CD4-positive, alpha-beta memory T cell (primary cell): ENCODE data around the gene TAGLN. TPM values are rescaled to one million over a fixed set of nuclear protein-coding genes. Genes with fewer than 3 reads are reported as not detected.
"Not testable (repeated sequence)": the region's sequence is repeated elsewhere in the genome, so short reads cannot be mapped to it uniquely, and the experiment has no call there.

Experiments
- CTCF ChIA-PET: fragments of 350-600 bp; sonication (Branson Sonifier 250); formaldehyde crosslinking; loops from one replicate; lab custom pipeline; 2021; ENCODE audit warnings: inconsistent platforms; ENCODE audit not compliant: partially characterized antibody; lab: Charles Lee
- POLR2A ChIA-PET: fragments of 350-600 bp; sonication (Branson Sonifier 250); formaldehyde crosslinking; loops from one replicate; lab custom pipeline; 2021; ENCODE audit not compliant: partially characterized antibody; lab: Charles Lee
- DNase-seq, 5 donors: peaks; one replicate each; pipeline versions ENCODE4 v3.0.0 to v3.0.0-alpha.2; 2020 to 2022; ENCODE audit warnings: mixed read lengths in 1 of 5
- H3K27ac ChIP-seq: one replicate; pipeline ENCODE4 v1.7.0; 2013; ENCODE audit warnings: low read depth, low read length
- H3K27me3 ChIP-seq: 2 replicates; pipeline ENCODE4 v1.7.0; 2013; ENCODE audit warnings: mild to moderate bottlenecking, low read length, moderate library complexity; ENCODE audit not compliant: insufficient read depth
- H3K36me3 ChIP-seq: 2 replicates; pipeline ENCODE4 v1.7.0; 2013; ENCODE audit warnings: mild to moderate bottlenecking, low read length, moderate library complexity; ENCODE audit not compliant: insufficient read depth
- H3K4me1 ChIP-seq: 2 replicates; pipeline ENCODE4 v1.7.0; 2013; ENCODE audit warnings: mild to moderate bottlenecking, low read length, moderate library complexity; ENCODE audit not compliant: insufficient read depth
- H3K4me3 ChIP-seq, 2 donors: one replicate each; pipeline ENCODE4 v1.7.0; 2013; ENCODE audit warnings: low read length in 2 of 2, mild to moderate bottlenecking in 1 of 2
- H3K9me3 ChIP-seq, 2 donors: one replicate each; pipeline ENCODE4 v1.7.0; 2013; ENCODE audit warnings: low read length in 2 of 2, control low read depth in 1 of 2; ENCODE audit not compliant: control insufficient read depth in 1 of 2
- H3K27ac Mint-ChIP-seq, 7 donors: one replicate each; pipeline ENCODE4 v1.8.0; 2020 to 2021; ENCODE audit warnings: mixed read lengths in 7 of 7, mild to moderate bottlenecking in 6 of 7, inconsistent platforms in 3 of 7, moderate library complexity in 3 of 7
- H3K27me3 Mint-ChIP-seq, 2 donors: one replicate each; pipeline ENCODE4 v1.8.0; 2020 to 2021; ENCODE audit warnings: mixed read lengths in 2 of 2
- H3K36me3 Mint-ChIP-seq, 2 donors: one replicate each; pipeline ENCODE4 v1.8.0; 2020 to 2021; ENCODE audit warnings: mixed read lengths in 2 of 2, inconsistent platforms in 1 of 2, mild to moderate bottlenecking in 1 of 2
- H3K4me1 Mint-ChIP-seq, 4 donors: one replicate each; pipeline ENCODE4 v1.8.0; 2020 to 2021; ENCODE audit warnings: mixed read lengths in 4 of 4, mild to moderate bottlenecking in 1 of 4
- H3K4me3 Mint-ChIP-seq, 8 donors: one replicate each; pipeline ENCODE4 v1.8.0; 2020 to 2021; ENCODE audit warnings: mixed read lengths in 8 of 8, mild to moderate bottlenecking in 7 of 8, moderate library complexity in 6 of 8, inconsistent platforms in 3 of 8
- H3K9me3 Mint-ChIP-seq, 8 donors: one replicate each; pipeline ENCODE4 v1.8.0; 2020 to 2021; ENCODE audit warnings: mixed read lengths in 8 of 8, mild to moderate bottlenecking in 5 of 8, inconsistent platforms in 3 of 8, moderate library complexity in 1 of 8
- intact Hi-C: fragments of 100-400 bp; cut with micrococcal nuclease; formaldehyde crosslinking; loops from one replicate; pipeline ENCODE4 v1.15.1; 2023
- polyA plus RNA-seq, 2 donors: library from polyadenylated mRNA; unstranded; fragments of 300-500 nt; fragmentation: Illumina TruSeq; gene quantifications; one replicate each; pipeline ENCODE4 v1.2.3, GENCODE V29; 2021
- total RNA-seq, 2 experiments: library from RNA; stranded (reverse); gene quantifications; one replicate each; pipeline ENCODE4 v1.2.3, GENCODE V29; 2021

Gene TAGLN
- total and polyA plus RNA-seq, 4 experiments from 2014 or later = 0.15 to 19.7 (median 9.0) TPM

- Mint-ChIP-seq H3K27ac (peak overlapping the region; percentile 89 to 97 (median 95)), H3K4me1 (peaks cover 21 to 39% (median 35%) of the 10 kb centered on the region in 4 donors)
- intact Hi-C loops = no loop called here
Measured at GRCh38 chr11:117180020-117180419, 19.1 kb upstream of the TAGLN start.

GRCh38 chr11:117180661-117181585 lies 18.2 kb upstream of the TAGLN start:
- intact Hi-C loops = no loop called here

More at GRCh38 chr11:117180020-117180419, 19.1 kb upstream of the TAGLN start:
- Histone ChIP-seq H3K27ac (peak overlapping the region; percentile 73), H3K36me3 (peaks cover 5% of the 10 kb centered on the region), H3K4me1 (peaks cover 30% of the 10 kb centered on the region), H3K9me3 (no peaks in the 10 kb centered on the region), H3K27me3 (no peaks in the 10 kb centered on the region), H3K4me3 (peak overlapping the region; percentile 76 to 80)
- peaks cover 10 to 15% of the 10 kb centered on the region in 2 donors for H3K36me3 Mint-ChIP-seq
- POLR2A ChIA-PET = interaction anchor here (0.9 to 4.8 kb wide), 17 partner anchors 8 to 1838 kb away, joined by 3 to 75 read pairs (median 9); partner anchors contain the start of genes BUD13, CEP164, PAFAH1B2 and PCSK7
- peak overlapping the region; percentile 94 to 99 (median 94) for H3K4me3 Mint-ChIP-seq
- no peak for DNase-seq
- no peaks in the 10 kb centered on the region for H3K9me3 Mint-ChIP-seq
- CTCF ChIA-PET = interaction anchor here (0.7 to 5.1 kb wide), 13 partner anchors 10 to 344 kb away, joined by 3 to 48 read pairs (median 5); partner anchors contain the start of genes PAFAH1B2, PCSK7 and SIK3
- no peaks in the 10 kb centered on the region for H3K27me3 Mint-ChIP-seq

GRCh38 chr11:117181586-117182550 lies 17.3 kb upstream of the TAGLN start:
- ChIA-PET CTCF (interaction anchor here (0.6 to 5.1 kb wide), 5 partner anchors 9 to 52 kb away, joined by 3 to 48 read pairs (median 12); partner anchors contain the start of gene PAFAH1B2), POLR2A (interaction anchor here (1.0 to 4.8 kb wide), 4 partner anchors 10 to 48 kb away, joined by 4 to 75 read pairs (median 6); partner anchors contain the start of gene PAFAH1B2)
- peaks cover 5% of the 10 kb centered on the region for H3K36me3 ChIP-seq
- Mint-ChIP-seq H3K27me3 (no peaks in the 10 kb centered on the region), H3K27ac (peak overlapping the region in 1 of 7 donors; percentile 93), H3K4me3 (peak overlapping the region in 1 of 8 donors; percentile 6), H3K4me1 (peaks cover 21 to 45% (median 35%) of the 10 kb centered on the region in 4 donors), H3K36me3 (peaks cover 10 to 20% of the 10 kb centered on the region in 2 donors), H3K9me3 (no peaks in the 10 kb centered on the region)
- H3K4me3 ChIP-seq = no peak overlapping the region
- intact Hi-C loops = no loop called here
- H3K4me1 ChIP-seq = peaks cover 30% of the 10 kb centered on the region
- no peak for DNase-seq
- no peak overlapping the region for H3K27ac ChIP-seq
- no peaks in the 10 kb centered on the region for H3K27me3 ChIP-seq
- no peaks in the 10 kb centered on the region for H3K9me3 ChIP-seq

More at GRCh38 chr11:117180661-117181585, 18.2 kb upstream of the TAGLN start:
- peaks cover 30% of the 10 kb centered on the region for H3K4me1 ChIP-seq
- peaks cover 5% of the 10 kb centered on the region for H3K36me3 ChIP-seq
- no peaks in the 10 kb centered on the region for H3K9me3 ChIP-seq
- Mint-ChIP-seq H3K4me3 (peak overlapping the region; percentile 45 to 99 (median 86)), H3K27me3 (no peaks in the 10 kb centered on the region), H3K36me3 (peaks cover 10 to 17% of the 10 kb centered on the region in 2 donors), H3K27ac (peak overlapping the region; percentile 73 to 96 (median 83)), H3K9me3 (no peaks in the 10 kb centered on the region), H3K4me1 (peaks cover 21 to 41% (median 35%) of the 10 kb centered on the region in 4 donors)
- CTCF ChIA-PET = interaction anchor here (0.6 to 5.1 kb wide), 12 partner anchors 8 to 82 kb away, joined by 3 to 48 read pairs (median 5); partner anchors contain the start of genes PAFAH1B2, PCSK7 and SIK3
- DNase-seq = peak; percentile 54 to 68 (median 66)
- H3K4me3 ChIP-seq = no peak overlapping the region
- POLR2A ChIA-PET = interaction anchor here (1.2 to 4.8 kb wide), 8 partner anchors 9 to 327 kb away, joined by 3 to 75 read pairs (median 18); partner anchors contain the start of genes PAFAH1B2, PCSK7 and TAGLN
- no peak overlapping the region for H3K27ac ChIP-seq
- H3K27me3 ChIP-seq = no peaks in the 10 kb centered on the region

DNA sequence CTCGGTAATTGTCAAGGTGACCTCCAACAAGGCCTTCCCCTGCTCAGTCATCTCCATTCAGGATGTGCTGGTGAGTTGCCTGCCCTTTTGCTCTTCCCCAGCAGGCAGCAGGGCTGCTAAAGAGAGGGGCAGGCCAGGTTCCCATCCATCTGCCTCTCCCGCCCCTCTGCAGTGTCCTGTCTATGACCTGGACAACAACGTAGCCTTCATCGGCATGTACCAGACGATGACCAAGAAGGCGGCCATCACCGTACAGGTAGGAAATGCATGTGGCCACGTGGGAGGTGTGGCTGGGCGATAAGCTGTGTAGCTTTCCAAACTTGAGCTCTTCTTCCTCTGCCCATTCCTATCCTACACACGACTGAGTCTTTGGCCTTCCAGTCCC lies 16.6 kb upstream of the TAGLN start:
- H3K4me1 Mint-ChIP-seq = peaks cover 21 to 44% (median 35%) of the 10 kb centered on the region in 4 donors
- Histone ChIP-seq H3K27me3 (no peaks in the 10 kb centered on the region), H3K36me3 (peaks cover 5% of the 10 kb centered on the region), H3K4me1 (peaks cover 30% of the 10 kb centered on the region), H3K9me3 (no peaks in the 10 kb centered on the region), H3K27ac (no peak overlapping the region), H3K4me3 (no peak overlapping the region)
- DNase-seq = no peak
- H3K27me3 Mint-ChIP-seq = no peaks in the 10 kb centered on the region
- H3K4me3 Mint-ChIP-seq = no peak overlapping the region
- peak overlapping the region in 1 of 7 donors; percentile 86 for H3K27ac Mint-ChIP-seq
- ChIA-PET CTCF (interaction anchor here (3.3 to 5.1 kb wide), 2 partner anchors 10 to 36 kb away, joined by 12 to 41 read pairs; partner anchors contain the start of gene PAFAH1B2), POLR2A (interaction anchor here (1.0 to 1.6 kb wide), 3 partner anchors 39 to 395 kb away, joined by 4 to 5 read pairs (median 4); partner anchors contain the start of genes PAFAH1B2 and ZPR1)
- peaks cover 10 to 20% of the 10 kb centered on the region in 2 donors for H3K36me3 Mint-ChIP-seq
- intact Hi-C loops = no loop called here
- no peaks in the 10 kb centered on the region for H3K9me3 Mint-ChIP-seq

GRCh38 chr11:117183178-117183577 lies 16.0 kb upstream of the TAGLN start:
- ChIA-PET CTCF (interaction anchor here (0.6 to 3.3 kb wide), 2 partner anchors 10 to 261 kb away, joined by 3 to 12 read pairs; no protein-coding TSS in a partner anchor), POLR2A (interaction anchor here (0.6 to 1.6 kb wide), 2 partner anchors 47 to 395 kb away, joined by 4 read pairs; partner anchors contain the start of gene ZPR1)
- Mint-ChIP-seq H3K36me3 (peaks cover 10 to 20% of the 10 kb centered on the region in 2 donors), H3K4me1 (peaks cover 18 to 38% (median 29%) of the 10 kb centered on the region in 4 donors)
- peaks cover 24% of the 10 kb centered on the region for H3K4me1 ChIP-seq
- H3K9me3 ChIP-seq, DNase-seq, H3K9me3 Mint-ChIP-seq, H3K4me3 Mint-ChIP-seq, intact Hi-C loops, H3K4me3 ChIP-seq, H3K36me3 ChIP-seq, H3K27me3 Mint-ChIP-seq, H3K27ac Mint-ChIP-seq, H3K27me3 ChIP-seq, H3K27ac ChIP-seq: not testable (repeated sequence)

DNA sequence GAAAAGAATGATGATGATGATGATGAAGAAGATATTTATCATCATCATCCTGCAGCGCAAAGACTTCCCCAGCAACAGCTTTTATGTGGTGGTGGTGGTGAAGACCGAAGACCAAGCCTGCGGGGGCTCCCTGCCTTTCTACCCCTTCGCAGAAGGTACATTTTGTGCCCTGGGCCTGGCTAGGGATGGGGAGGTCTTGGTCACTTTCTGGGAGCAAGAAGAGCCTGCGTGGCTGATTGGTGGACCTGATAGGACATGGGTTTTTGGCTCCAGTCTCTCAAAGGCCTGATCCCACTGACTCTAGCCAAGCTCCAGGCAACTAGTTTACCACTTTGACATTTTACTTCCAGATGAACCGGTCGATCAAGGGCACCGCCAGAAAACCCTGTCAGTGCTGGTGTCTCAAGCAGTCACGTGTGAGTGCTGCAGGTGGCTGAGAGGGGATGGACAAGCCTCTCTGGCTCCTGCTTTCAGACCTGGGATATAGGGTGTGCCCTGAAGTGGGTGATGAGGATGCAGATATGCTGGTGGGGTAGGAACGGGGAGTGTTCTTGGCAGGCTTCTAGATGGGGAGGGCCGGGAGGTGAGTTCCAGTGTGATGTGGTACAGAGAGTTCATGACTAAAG lies 15.3 kb upstream of the TAGLN start:
- peak overlapping the region in 3 of 7 donors; percentile 4 to 63 (median 55) for H3K27ac Mint-ChIP-seq
- Histone ChIP-seq H3K4me3 (no peak overlapping the region), H3K27me3 (no peaks in the 10 kb centered on the region), H3K9me3 (no peaks in the 10 kb centered on the region), H3K27ac (no peak overlapping the region), H3K36me3 (peaks cover 10% of the 10 kb centered on the region), H3K4me1 (peaks cover 21% of the 10 kb centered on the region)
- H3K4me1 Mint-ChIP-seq = peaks cover 16 to 31% (median 25%) of the 10 kb centered on the region in 4 donors
- ChIA-PET POLR2A (interaction anchor here (0.6 to 1.6 kb wide), 2 partner anchors 47 to 396 kb away, joined by 4 read pairs; partner anchors contain the start of gene ZPR1), CTCF (interaction anchor here (0.6 to 3.3 kb wide), 3 partner anchors 11 to 262 kb away, joined by 3 to 12 read pairs (median 3); no protein-coding TSS in a partner anchor)
- intact Hi-C loops = no loop called here
- H3K9me3 Mint-ChIP-seq = no peaks in the 10 kb centered on the region
- H3K4me3 Mint-ChIP-seq = no peak overlapping the region
- DNase-seq = no peak
- H3K36me3 Mint-ChIP-seq = peaks cover 10 to 19% of the 10 kb centered on the region in 2 donors
- H3K27me3 Mint-ChIP-seq = no peaks in the 10 kb centered on the region
